ENCODE data around the gene CAMSAP2.

Gene CAMSAP2

GRCh38 chr1:200819726-200820125, 81.0 kb downstream of the CAMSAP2 start:
- H3K27me3 ChIP-seq (ENCODE audit: insufficient read depth, low read depth): no peaks in the 10 kb centered on the region
- H4K20me1 ChIP-seq (ENCODE audit: insufficient read depth): no peaks in the 10 kb centered on the region
- no peak overlapping the region for H3K9ac ChIP-seq
- H3K4me2 ChIP-seq: no peak overlapping the region
- no peak overlapping the region for H3K4me3 ChIP-seq (IDR thresholded peaks at IDR 0.05; ENCODE audit: insufficient read depth, low read depth, low read length)
- no peaks in the 10 kb centered on the region for H3K79me2 ChIP-seq (ENCODE audit: insufficient read depth, low read depth)
- no peak overlapping the region for H2AFZ ChIP-seq (ENCODE audit: low read depth)
- no peak overlapping the region for H3K27ac ChIP-seq
- H3K36me3 ChIP-seq (ENCODE audit: insufficient read depth): no peaks in the 10 kb centered on the region
- TF ChIP-seq, protein P1, sequence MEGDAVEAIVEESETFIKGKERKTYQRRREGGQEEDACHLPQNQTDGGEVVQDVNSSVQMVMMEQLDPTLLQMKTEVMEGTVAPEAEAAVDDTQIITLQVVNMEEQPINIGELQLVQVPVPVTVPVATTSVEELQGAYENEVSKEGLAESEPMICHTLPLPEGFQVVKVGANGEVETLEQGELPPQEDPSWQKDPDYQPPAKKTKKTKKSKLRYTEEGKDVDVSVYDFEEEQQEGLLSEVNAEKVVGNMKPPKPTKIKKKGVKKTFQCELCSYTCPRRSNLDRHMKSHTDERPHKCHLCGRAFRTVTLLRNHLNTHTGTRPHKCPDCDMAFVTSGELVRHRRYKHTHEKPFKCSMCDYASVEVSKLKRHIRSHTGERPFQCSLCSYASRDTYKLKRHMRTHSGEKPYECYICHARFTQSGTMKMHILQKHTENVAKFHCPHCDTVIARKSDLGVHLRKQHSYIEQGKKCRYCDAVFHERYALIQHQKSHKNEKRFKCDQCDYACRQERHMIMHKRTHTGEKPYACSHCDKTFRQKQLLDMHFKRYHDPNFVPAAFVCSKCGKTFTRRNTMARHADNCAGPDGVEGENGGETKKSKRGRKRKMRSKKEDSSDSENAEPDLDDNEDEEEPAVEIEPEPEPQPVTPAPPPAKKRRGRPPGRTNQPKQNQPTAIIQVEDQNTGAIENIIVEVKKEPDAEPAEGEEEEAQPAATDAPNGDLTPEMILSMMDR (conservative IDR thresholded peaks at IDR 0.05; ENCODE audit: low read depth, low read length): no peak
- H3K4me1 ChIP-seq (ENCODE audit: low read depth, poor library complexity, severe bottlenecking): no peaks in the 10 kb centered on the region

DNA sequence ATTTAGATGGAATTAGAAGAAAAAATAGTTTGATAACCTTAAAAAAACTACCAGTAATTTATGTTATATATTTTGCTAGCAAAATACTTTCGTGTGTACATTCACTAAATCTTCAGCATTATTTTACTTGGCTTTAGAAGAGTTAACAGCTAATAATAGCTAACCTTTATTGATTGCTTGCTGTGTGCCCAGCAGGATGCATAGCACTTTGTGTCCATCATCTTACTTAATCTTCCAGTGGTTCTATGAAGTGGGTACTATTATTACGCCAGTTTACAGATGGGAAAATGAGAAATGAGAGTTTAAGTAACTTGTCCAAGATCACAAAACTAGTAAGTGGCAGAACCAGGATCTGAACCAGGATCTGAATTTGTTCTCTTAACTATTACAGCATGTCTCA, 92.4 kb downstream of the CAMSAP2 start:
- H3K27me3 ChIP-seq (ENCODE audit: insufficient read depth, low read depth): no peaks in the 10 kb centered on the region
- H3K27ac ChIP-seq: no peak overlapping the region
- TF ChIP-seq, protein P1 (conservative IDR thresholded peaks at IDR 0.05; ENCODE audit: low read depth, low read length): no peak
- no peak overlapping the region for H3K9ac ChIP-seq
- no peak overlapping the region for H2AFZ ChIP-seq (ENCODE audit: low read depth)
- no peaks in the 10 kb centered on the region for H3K79me2 ChIP-seq (ENCODE audit: insufficient read depth, low read depth)
- H3K4me1 ChIP-seq (ENCODE audit: low read depth, poor library complexity, severe bottlenecking): peaks cover 16% of the 10 kb centered on the region
- no peaks in the 10 kb centered on the region for H4K20me1 ChIP-seq (ENCODE audit: insufficient read depth)
- 0 out of 2 replicates have a peak, but pooled peaks cover 4% of the 10 kb centered on the region for H3K36me3 ChIP-seq (ENCODE audit: insufficient read depth)
- no peak overlapping the region for H3K4me2 ChIP-seq
- no peak overlapping the region for H3K4me3 ChIP-seq (IDR thresholded peaks at IDR 0.05; ENCODE audit: insufficient read depth, low read depth, low read length)

GRCh38 chr1:200834383-200834782, 95.7 kb downstream of the CAMSAP2 start:
- no peak overlapping the region for H2AFZ ChIP-seq (ENCODE audit: low read depth)
- H3K4me3 ChIP-seq (IDR thresholded peaks at IDR 0.05; ENCODE audit: insufficient read depth, low read depth, low read length): no peak overlapping the region
- no peaks in the 10 kb centered on the region for H4K20me1 ChIP-seq (ENCODE audit: insufficient read depth)
- no peak overlapping the region for H3K9ac ChIP-seq
- H3K4me2 ChIP-seq: no peak overlapping the region
- no peak overlapping the region for H3K27ac ChIP-seq
- TF ChIP-seq, protein P1 (conservative IDR thresholded peaks at IDR 0.05; ENCODE audit: low read depth, low read length): no peak
- no peaks in the 10 kb centered on the region for H3K27me3 ChIP-seq (ENCODE audit: insufficient read depth, low read depth)
- H3K36me3 ChIP-seq (ENCODE audit: insufficient read depth): 0 out of 2 replicates have a peak, but pooled peaks cover 4% of the 10 kb centered on the region
- no peaks in the 10 kb centered on the region for H3K79me2 ChIP-seq (ENCODE audit: insufficient read depth, low read depth)
- H3K4me1 ChIP-seq (ENCODE audit: low read depth, poor library complexity, severe bottlenecking): peaks cover 10% of the 10 kb centered on the region

DNA sequence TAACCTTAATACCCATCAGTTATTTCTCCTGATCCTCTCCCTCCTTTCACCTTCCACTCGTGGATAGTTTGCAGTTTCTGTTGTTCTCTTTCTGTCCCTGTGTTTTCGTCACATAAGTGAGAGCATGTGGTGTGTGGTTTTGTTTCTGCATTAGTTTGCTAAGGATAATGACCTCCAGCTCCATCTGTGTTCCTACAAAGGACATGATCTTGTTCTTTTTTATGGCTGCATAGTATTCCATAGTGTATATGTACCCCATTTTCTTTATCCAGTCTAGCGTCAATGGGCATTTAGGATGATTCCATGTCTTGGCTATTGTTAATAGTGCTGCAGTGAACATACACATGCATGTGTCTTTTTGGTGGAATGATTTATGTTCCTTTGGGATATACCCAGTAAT, 97.5 kb downstream of the CAMSAP2 start:
- Histone ChIP-seq H3K4me3 (IDR thresholded peaks at IDR 0.05; ENCODE audit: insufficient read depth, low read depth, low read length) (no peak overlapping the region), H3K27ac (no peak overlapping the region), H3K9ac (no peak overlapping the region), H3K79me2 (ENCODE audit: insufficient read depth, low read depth) (no peaks in the 10 kb centered on the region), H2AFZ (ENCODE audit: low read depth) (no peak overlapping the region), H3K36me3 (ENCODE audit: insufficient read depth) (0 out of 2 replicates have a peak, but pooled peaks cover 4% of the 10 kb centered on the region), H3K4me1 (ENCODE audit: low read depth, poor library complexity, severe bottlenecking) (peaks cover 7% of the 10 kb centered on the region), H3K4me2 (no peak overlapping the region), H4K20me1 (ENCODE audit: insufficient read depth) (no peaks in the 10 kb centered on the region), H3K27me3 (ENCODE audit: insufficient read depth, low read depth) (no peaks in the 10 kb centered on the region)
- TF ChIP-seq, protein P1 (conservative IDR thresholded peaks at IDR 0.05; ENCODE audit: low read depth, low read length): no peak
